Measurements from ENCODE around the gene GARRE1.
"Not testable (repeated sequence)": the region's sequence is repeated elsewhere in the genome, so short reads cannot be mapped to it uniquely, and the experiment has no call there.

GARRE1 gene

DNA sequence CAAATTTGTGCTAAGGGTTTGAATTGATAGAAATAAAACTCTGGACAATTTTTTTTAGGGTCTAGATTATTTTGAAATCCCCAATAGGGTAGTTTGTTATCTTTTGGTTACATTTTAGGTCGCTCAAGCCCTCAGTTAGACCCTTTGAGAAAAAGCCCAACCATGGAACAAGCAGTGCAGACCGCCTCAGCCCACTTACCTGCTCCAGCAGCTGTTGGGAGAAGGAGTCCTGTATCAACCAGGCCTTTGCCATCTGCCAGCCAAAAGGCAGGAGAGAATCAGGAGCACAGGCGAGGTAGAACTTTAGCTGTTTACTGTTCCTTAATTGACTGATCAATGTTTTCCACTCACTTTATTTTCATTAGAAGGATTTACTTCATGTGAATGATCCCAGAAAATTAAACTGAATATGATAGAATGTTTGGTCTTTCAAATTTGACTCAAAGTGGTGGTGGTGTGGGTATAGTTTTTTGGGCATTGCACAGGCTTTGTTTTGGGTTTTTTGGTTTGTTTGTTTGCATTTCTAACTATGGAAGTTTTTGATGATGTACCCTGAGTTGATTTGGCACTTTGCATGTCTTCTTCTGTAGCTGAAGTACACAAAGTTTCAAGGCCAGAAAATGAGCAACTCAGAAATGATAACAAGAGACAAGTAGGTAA, 39.2 kb upstream of the GARRE1 start:
- TF ChIP-seq, protein P1, sequence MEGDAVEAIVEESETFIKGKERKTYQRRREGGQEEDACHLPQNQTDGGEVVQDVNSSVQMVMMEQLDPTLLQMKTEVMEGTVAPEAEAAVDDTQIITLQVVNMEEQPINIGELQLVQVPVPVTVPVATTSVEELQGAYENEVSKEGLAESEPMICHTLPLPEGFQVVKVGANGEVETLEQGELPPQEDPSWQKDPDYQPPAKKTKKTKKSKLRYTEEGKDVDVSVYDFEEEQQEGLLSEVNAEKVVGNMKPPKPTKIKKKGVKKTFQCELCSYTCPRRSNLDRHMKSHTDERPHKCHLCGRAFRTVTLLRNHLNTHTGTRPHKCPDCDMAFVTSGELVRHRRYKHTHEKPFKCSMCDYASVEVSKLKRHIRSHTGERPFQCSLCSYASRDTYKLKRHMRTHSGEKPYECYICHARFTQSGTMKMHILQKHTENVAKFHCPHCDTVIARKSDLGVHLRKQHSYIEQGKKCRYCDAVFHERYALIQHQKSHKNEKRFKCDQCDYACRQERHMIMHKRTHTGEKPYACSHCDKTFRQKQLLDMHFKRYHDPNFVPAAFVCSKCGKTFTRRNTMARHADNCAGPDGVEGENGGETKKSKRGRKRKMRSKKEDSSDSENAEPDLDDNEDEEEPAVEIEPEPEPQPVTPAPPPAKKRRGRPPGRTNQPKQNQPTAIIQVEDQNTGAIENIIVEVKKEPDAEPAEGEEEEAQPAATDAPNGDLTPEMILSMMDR (IDR thresholded peaks at IDR 0.05; ENCODE audit: control extremely low read depth, extremely low read depth, low read depth, missing control alignments): no peak
- CTCF ChIA-PET: interaction anchor here (1.2 kb wide), 1 partner anchor 10 kb away, joined by 5 read pairs; no protein-coding TSS in a partner anchor
- DNase-seq (ENCODE audit: extremely low spot score): no peak
- POLR2A ChIA-PET: interaction anchor here (0.7 kb wide), 1 partner anchor 29 kb away, joined by 3 read pairs; no protein-coding TSS in a partner anchor

DNA sequence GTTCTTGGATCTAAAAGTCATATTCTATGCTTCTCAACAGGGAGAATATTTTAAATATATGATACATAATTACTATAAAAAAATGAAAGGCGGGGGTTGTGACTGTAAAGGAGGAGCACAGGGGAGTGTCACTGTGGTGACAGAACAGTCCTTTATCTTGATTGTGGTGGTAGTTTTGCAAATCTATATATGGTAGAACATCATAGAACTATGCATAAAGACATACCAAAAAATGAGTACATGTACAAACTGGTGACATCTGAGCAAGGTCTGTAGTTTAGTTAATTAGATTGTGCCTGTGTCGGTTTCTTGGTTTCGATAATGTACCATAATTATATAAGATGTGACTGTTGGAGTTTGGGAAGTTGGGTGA, 38.7 kb upstream of the GARRE1 start:
- CTCF ChIA-PET: interaction anchor here (1.2 kb wide), 1 partner anchor 10 kb away, joined by 5 read pairs; no protein-coding TSS in a partner anchor
- no peak for DNase-seq (ENCODE audit: extremely low spot score)
- POLR2A ChIA-PET: no interaction called here
- TF ChIP-seq, protein P1 (IDR thresholded peaks at IDR 0.05; ENCODE audit: control extremely low read depth, extremely low read depth, low read depth, missing control alignments): no peak

DNA sequence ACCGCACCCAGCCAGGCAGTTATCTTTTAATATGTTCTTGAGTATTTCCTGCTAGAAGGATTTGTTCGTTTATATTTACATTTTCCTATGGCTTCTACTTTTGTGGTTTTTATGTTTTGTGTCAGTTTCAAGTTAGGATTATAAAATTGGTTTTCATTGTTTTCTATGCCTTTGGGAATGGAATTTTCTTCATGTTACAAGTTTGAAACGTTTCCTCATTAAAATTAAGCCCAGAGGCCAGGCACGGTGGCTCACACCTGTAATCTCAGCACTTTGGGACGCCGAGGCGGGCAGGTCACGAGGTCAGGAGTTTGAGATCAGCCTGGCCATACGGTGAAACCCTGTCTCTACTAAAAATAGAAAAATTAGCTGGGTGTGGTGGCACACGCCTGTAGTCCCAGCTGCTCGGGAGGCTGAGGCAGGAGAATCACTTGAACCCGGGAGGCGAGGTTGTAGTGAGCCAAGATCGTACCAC, 37.6 kb upstream of the GARRE1 start:
- CTCF ChIA-PET; POLR2A ChIA-PET; DNase-seq (ENCODE audit: extremely low spot score): not testable (repeated sequence)

DNA sequence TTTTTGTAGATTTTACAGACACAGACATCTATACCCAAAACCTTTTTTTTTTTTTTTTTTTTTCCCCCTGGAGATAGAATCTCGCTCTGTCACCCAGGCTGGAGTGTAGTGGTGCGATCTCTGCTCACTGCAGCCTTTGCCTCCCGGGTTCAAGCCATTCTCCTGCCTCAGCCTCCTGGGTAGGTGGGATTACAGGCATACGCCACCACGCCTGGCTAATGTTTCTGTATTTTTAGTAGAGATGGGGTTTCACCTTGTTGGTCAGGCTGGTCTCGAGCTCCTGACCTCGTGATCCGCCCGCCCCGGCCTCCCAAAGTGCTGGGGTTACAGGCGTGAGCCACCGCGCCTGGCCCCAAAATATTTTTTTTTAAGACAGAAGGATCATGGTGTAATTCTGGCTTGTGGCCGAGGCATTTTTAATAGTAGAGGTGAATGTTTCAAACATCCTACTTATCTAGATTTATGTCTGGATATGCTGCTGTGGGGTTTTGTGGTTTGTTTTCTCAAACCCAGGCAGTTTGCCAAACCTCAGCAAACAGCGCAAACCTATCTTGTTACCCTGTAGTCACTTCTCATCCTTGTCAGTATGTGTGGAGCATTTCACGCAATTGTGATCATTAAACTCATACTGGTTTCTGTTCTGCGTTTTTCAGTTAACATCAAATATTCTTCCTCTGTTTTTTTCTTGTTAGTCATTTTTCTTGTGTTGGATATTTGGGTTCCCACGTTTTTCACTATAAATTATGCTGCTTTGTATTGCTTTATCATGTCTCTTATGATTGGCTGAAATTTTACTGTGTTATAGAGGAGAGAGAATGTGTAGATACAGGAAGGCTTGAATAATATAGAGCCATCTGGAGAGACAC, 36.2 kb upstream of the GARRE1 start:
- POLR2A ChIA-PET: no interaction called here

DNA sequence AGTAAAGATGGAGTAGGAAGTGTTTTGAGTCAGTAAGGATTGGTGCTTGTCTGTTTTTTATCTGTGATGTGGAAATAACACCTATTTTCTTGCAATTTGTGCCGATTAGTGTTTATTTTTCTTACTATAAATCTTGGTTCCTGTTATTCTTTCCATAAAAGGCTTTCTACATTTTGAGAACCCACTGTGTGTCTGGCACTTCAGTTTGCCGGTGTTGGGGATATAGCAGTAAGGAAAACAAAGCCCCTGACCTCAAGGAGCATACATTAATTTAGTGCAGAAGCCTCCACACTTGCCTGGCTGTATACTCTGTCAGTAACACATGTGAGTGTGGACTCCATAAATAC, 35.6 kb upstream of the GARRE1 start:
- TF ChIP-seq, protein P1 (IDR thresholded peaks at IDR 0.05; ENCODE audit: control extremely low read depth, extremely low read depth, low read depth, missing control alignments): no peak
- POLR2A ChIA-PET: no interaction called here
- DNase-seq (ENCODE audit: extremely low spot score): no peak
- CTCF ChIA-PET: interaction anchor here (0.7 to 1.7 kb wide), 11 partner anchors 8 to 115 kb away, joined by 3 to 6 read pairs (median 3); no protein-coding TSS in a partner anchor

More for the DNA sequence above, 36.2 kb upstream of the GARRE1 start:
- CTCF ChIA-PET: interaction anchor here (1.0 to 1.7 kb wide), 10 partner anchors 9 to 115 kb away, joined by 3 to 6 read pairs (median 4); no protein-coding TSS in a partner anchor
- TF ChIP-seq, protein P1 (IDR thresholded peaks at IDR 0.05; ENCODE audit: control extremely low read depth, extremely low read depth, low read depth, missing control alignments): no peak
- DNase-seq (ENCODE audit: extremely low spot score): peak; percentile 43

DNA sequence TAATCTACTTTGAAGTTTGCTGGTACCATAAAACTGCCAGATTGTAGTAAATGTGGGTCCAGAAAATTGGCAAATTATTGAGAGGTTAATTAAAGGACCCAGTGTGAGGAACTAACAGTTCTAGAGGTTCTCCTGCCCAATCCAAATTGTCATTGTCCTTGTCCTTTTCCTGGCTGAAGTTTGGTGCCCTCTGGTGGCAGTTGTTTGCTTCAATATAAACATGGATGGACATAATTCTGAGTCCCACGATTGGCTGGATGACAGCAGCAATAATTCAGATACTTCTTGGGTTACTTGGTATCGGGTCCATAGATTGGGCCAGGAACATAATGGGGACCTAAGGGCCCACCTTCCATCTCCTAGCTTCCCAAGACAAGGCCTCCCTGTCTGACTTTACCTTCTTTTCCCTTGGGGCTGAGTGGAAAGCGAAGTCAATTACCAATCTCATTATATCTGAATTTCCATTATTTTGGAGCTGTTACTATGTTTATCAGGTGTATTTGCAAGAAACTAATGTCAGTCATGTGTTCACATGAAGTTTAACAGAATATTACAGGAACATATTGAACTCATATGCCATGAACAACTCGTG, 33.8 kb upstream of the GARRE1 start:
- ChIA-PET CTCF (interaction anchor here (0.7 to 3.7 kb wide), 11 partner anchors 9 to 123 kb away, joined by 3 to 17 read pairs (median 3); no protein-coding TSS in a partner anchor), POLR2A (no interaction called here)
- TF ChIP-seq, protein P1 (IDR thresholded peaks at IDR 0.05; ENCODE audit: control extremely low read depth, extremely low read depth, low read depth, missing control alignments): peak; percentile 63
- peak; percentile 53 for DNase-seq (ENCODE audit: extremely low spot score)
